ENCODE results near the gene KRTAP2-4.

GRCh38 chr17:41024697-41025096 lies 41.0 kb downstream of the KRTAP2-4 start:
- no peak for TF ChIP-seq ZBTB33 (IDR thresholded peaks at IDR 0.05)
- no peak for TF ChIP-seq GABPA (IDR thresholded peaks at IDR 0.05 in 1 of 2, conservative IDR thresholded peaks at IDR 0.05 in 1 of 2)
- TF ChIP-seq, protein P1, sequence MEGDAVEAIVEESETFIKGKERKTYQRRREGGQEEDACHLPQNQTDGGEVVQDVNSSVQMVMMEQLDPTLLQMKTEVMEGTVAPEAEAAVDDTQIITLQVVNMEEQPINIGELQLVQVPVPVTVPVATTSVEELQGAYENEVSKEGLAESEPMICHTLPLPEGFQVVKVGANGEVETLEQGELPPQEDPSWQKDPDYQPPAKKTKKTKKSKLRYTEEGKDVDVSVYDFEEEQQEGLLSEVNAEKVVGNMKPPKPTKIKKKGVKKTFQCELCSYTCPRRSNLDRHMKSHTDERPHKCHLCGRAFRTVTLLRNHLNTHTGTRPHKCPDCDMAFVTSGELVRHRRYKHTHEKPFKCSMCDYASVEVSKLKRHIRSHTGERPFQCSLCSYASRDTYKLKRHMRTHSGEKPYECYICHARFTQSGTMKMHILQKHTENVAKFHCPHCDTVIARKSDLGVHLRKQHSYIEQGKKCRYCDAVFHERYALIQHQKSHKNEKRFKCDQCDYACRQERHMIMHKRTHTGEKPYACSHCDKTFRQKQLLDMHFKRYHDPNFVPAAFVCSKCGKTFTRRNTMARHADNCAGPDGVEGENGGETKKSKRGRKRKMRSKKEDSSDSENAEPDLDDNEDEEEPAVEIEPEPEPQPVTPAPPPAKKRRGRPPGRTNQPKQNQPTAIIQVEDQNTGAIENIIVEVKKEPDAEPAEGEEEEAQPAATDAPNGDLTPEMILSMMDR (IDR thresholded peaks at IDR 0.05; ENCODE audit: low read depth, low read length, missing input control) = no peak
- no peak for TF ChIP-seq TAF1 (conservative IDR thresholded peaks at IDR 0.05)
- no peak for TF ChIP-seq RXRA (IDR thresholded peaks at IDR 0.05)
- TF ChIP-seq, protein P2, sequence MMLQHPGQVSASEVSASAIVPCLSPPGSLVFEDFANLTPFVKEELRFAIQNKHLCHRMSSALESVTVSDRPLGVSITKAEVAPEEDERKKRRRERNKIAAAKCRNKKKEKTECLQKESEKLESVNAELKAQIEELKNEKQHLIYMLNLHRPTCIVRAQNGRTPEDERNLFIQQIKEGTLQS (IDR thresholded peaks at IDR 0.05) = no peak
- no peak for TF ChIP-seq SP1 (IDR thresholded peaks at IDR 0.05)
- TF ChIP-seq REST (IDR thresholded peaks at IDR 0.05) = no peak
- TF ChIP-seq, protein P3, sequence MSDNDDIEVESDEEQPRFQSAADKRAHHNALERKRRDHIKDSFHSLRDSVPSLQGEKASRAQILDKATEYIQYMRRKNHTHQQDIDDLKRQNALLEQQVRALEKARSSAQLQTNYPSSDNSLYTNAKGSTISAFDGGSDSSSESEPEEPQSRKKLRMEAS (IDR thresholded peaks at IDR 0.05) = no peak
- no peak for TF ChIP-seq RAD21 (IDR thresholded peaks at IDR 0.05)
- no peak for TF ChIP-seq YY1 (IDR thresholded peaks at IDR 0.05)
- TF ChIP-seq EGR1 (IDR thresholded peaks at IDR 0.05; ENCODE audit: low read depth in 2 of 2) = no peak
- TF ChIP-seq JUND (IDR thresholded peaks at IDR 0.05) = no peak
- no peak for TF ChIP-seq FOXA1 (IDR thresholded peaks at IDR 0.05)
